ENCODE results near the gene CASKIN2.
A peak's percentile ranks its signal among the peaks of the same experiment; 100 is the strongest.
"Not testable (repeated sequence)": the region's sequence is repeated elsewhere in the genome, so short reads cannot be mapped to it uniquely, and the experiment has no call there.

CASKIN2 gene

GRCh38 chr17:75521290-75521689, 6.0 kb upstream of the CASKIN2 start:
- DNase-seq, result no peak

- DNase-seq, result not testable (repeated sequence)
Observed at GRCh38 chr17:75520413-75520812, 5.1 kb upstream of the CASKIN2 start.

DNA sequence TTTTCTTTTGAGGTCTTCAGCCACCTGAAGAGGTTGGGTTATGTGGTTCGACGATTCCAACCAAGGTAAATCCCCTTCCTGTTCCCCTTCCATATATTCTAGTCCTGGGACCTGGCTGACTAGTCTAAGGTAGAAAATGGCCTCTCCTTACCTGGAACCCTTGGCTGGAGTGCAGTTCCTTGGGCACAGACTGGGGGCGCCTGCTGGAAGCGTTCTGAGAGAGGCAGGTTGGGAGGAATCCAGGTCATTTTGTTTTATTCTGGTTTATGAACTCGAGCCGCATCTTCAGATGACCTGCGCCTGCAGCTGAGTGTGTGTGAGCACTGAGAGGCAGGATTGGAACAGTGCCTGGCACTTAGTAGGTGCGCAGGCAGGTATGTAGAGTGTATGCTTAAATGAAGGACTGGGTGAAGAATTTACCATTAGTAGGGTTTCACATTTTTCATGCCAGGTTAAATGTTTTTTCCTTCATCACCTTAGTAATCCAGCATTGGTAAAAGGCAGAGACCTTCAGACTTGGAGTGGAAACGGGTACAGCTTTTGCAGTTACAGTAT, 3.7 kb upstream of the CASKIN2 start:
- no peak for DNase-seq

DNA sequence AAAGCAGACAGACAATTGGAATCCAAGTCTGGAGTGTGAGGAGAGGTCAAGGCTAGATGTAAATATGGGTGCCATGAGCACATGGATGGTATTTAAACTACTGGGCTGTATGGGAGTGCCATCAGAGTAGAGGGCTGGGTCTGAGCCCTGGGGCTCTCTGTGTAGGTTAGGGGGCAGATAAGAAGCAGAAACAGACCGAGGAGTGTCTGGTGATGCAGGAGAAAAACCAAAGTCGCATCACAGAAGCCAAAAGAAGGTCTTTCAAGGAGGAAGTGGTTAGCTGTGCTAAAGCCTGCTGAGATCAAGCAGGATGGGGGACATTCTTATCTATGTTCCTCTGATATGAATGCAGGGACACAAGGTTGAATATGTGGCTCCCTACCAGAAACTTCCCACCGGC, 2.9 kb upstream of the CASKIN2 start:
- DNase-seq, result no peak

DNA sequence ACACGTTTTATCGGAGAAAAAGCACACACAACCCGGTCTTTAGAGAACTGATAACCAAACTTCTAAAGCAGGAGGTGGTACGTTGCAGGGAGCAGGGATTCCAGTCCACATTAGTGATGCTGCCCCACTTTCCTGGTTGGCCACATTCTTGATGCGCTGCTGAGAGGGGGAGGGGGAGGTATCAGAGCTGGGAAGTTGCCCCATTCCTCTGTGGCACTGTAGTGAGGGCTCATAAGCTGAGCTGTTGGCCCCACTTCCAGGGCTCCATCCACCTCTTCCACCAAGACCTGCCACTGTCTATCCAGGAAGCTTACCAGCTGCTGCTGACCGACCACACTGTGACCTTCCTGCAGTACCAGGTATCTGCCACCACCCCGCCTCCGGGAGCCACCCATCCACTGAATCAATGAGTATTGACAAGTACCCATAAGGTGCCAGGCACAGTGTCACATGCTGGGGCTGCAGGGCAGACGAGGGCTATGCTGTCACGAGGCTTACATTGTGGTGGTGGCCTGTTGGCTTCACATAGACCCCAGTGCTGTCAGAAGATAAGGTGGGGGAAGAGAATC, 2.0 kb upstream of the CASKIN2 start:
- DNase-seq, result no peak

DNA sequence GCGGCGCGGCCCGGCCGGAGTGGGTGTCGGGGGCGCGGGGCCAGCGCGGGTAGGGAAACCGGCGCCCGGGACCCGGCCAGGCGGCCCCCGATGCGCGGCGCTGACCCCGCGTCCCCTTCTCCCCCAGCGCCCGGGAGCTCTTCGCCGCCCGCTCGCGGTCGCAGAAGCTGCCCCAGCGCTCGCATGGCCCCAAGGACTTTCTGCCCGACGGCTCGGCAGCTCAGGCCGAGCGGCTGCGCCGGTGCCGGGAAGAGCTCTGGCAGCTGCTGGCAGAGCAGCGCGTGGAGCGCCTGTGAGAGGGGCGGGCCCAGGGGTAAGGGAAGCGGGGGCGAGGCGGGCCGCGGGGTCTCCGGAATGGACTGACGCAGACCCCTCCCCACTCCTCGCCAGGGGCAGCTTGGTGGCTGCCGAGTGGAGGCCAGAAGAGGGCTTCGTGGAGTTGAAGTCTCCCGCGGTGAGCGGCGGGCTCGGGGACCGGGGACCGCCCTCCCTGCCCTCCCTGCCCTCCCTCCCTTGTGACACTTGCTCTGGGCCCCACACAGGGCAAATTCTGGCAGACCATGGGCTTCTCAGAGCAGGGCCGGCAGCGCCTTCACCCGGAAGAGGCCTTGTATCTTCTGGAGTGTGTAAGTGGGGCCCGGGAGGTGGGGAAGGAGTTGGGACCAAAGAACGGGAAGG, 1.4 kb upstream of the CASKIN2 start:
- DNase-seq, result peak; percentile 45

GRCh38 chr17:75516255-75516618, 900 bp upstream of the CASKIN2 start, which contains the start of gene TSEN54:
TSS of gene TSEN54 (plus strand) at chr17:75516528. CDS start at chr17:75516561, 33 bp downstream.
- peak; percentile 92 for DNase-seq

GRCh38 chr17:75514919-75515495, 330 bp downstream of the CASKIN2 start:
- DNase-seq, result no peak

GRCh38 chr17:75514299-75514918, 928 bp downstream of the CASKIN2 start:
- DNase-seq, result no peak

- DNase-seq, result no peak
Observed at GRCh38 chr17:75513641-75514000, 1.7 kb downstream of the CASKIN2 start.

GRCh38 chr17:75512926-75513640, 2.3 kb downstream of the CASKIN2 start:
- peak; percentile 15 for DNase-seq

- DNase-seq, result no peak
Observed at GRCh38 chr17:75511610-75512575, 3.4 kb downstream of the CASKIN2 start.

DNA sequence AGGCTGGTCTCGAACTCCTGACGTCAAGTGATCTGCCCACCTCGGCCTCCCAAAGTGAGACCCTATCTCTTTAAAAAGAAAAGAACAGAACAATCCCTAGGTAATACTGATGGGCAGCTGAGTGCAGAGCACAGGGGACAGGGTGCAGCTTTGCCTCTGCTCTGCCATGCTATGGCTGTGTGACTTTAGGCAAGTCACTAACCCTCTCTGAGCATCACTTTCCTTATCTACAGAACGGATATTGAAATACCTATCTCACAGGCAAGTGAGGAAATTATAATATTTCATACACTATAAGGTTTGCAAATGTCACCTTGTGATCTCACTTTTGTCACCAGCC, 4.1 kb downstream of the CASKIN2 start:
- DNase-seq, result no peak

DNA sequence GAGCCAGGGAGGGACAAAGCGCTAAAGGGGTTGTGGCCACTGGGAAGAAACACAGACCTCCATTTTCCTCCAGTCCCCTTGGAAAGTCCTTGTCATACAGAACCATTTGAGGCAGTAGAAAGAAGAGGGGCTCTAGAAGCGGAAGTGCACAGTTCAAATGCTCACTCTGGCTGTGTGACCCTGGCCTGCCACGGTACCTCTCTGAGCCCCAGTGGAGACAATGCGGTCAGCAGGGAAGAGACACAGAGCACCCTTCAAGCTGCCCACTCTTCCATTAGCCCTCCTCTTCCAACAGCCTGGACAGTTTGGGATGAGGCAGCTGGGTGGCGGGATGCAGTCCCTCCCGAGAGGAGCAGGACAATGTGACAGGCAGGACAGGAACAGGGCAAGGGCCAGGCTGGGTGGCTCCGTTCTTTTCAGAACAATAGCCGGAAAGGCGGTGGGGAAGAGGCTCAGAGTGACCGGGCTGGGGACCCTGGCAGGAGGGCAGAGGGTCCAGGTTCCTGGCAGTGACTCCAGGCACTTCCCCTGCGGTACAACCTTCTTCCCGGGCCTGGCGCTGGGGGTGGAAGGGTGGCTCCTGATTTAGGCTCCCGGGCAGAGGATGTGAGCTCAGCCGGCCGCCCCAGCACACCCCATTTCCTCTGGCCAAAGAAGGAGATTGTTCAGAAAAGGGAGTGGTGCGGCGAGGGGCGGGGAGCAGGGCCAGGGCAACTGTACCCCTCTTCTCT, 5.6 kb downstream of the CASKIN2 start:
- no peak for DNase-seq

DNA sequence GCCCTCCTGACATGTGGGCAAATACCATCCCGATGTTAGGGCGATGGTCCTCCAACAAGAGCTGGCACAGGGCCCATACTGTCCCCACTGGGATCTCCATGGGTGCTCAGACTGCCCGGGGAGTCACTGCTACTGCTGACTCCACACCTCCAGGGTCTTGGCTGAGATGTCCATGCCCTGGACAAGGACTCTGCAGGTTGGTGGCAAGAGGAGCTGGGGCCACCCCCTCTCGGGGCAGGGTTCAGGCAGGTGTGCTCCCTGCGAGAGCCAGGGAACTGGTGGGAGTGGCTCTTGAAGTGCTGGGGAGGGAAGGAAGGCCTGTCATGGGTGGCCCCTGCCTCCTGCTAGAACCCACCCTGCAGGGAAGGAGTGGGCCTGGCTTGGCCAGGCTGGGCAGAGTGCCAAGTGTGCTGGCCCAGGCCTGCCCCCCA, 6.4 kb downstream of the CASKIN2 start:
- no peak for DNase-seq

GRCh38 chr17:75507733-75508719, 7.3 kb downstream of the CASKIN2 start:
- no peak for DNase-seq

DNA sequence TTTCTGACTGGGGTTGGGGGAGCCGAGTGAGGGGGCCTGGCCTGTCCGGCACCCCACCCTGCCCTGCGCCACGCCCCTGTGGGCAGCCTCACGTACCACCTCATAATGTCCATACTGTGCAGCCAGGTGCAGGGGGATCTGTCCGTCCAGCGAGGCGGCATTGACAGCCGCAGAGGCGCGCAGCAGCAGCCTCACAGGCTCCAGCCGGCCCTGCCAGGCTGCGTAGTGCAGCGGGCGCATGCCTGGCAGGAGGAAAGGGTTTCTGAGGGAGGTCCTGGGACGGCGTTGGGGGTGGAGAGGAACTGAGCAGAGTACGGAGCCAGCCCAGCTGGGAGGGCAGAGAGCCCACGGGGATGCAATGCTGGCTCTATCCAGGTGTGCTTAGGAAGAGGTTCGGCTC, 8.4 kb downstream of the CASKIN2 start:
- no peak for DNase-seq

- DNase-seq, result no peak
Observed at GRCh38 chr17:75506134-75506533, 9.2 kb downstream of the CASKIN2 start.

GRCh38 chr17:75505640-75506039, 9.7 kb downstream of the CASKIN2 start:
- no peak for DNase-seq

DNA sequence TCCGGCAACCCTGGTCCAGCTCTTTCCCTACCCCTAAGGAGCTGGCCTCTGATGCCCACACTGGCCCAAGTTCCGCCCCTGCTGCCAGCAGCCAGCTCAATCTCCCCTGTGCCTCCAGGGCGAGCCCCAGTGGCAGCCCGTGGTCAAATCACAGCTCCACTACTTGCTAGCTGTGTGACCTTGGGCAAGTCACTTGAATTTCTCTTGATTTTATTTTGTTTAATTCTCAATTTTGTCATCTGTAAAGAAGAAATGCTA, 10.3 kb downstream of the CASKIN2 start:
- DNase-seq, result no peak

All from HCEC 1CT (cell line).